Keratinocyte (primary cell): Measurements from ENCODE around the gene DDAH1. TPM values are rescaled to one million over a fixed set of nuclear protein-coding genes. Genes with fewer than 3 reads are reported as not detected.

ENCODE experiments used
- DNase-seq: peaks from one replicate; pipeline ENCODE4 v3.0.0-alpha.2; 2011; ENCODE audit warnings: low read depth, missing footprints, low spot score
- FAIRE-seq: peaks from 2 replicates; lab custom pipeline; 2011; peaks lifted over from hg19 to GRCh38; lab: Jason Lieb, UNC
- H2AFZ ChIP-seq: 2 replicates; pipeline ENCODE4 v1.6.0; 2012; ENCODE audit warnings: low read length, control low read depth, inconsistent platforms; ENCODE audit not compliant: control insufficient read depth
- H3K27ac ChIP-seq: 2 replicates; pipeline ENCODE4 v1.5.1; 2011; ENCODE audit warnings: low read length; ENCODE audit not compliant: control insufficient read depth, insufficient read depth
- H3K27me3 ChIP-seq: 3 replicates; pipeline ENCODE4 v1.6.0; 2011; ENCODE audit warnings: low read length; ENCODE audit not compliant: control insufficient read depth, insufficient read depth; ENCODE audit errors: extremely low read depth
- H3K36me3 ChIP-seq, 2 experiments: 2 replicates in 1 of 2; 3 replicates in 1 of 2; pipeline ENCODE4 v1.5.1; 2011; ENCODE audit warnings: low read length in 2 of 2, mild to moderate bottlenecking in 1 of 2; ENCODE audit not compliant: control insufficient read depth in 2 of 2, insufficient read depth in 2 of 2; ENCODE audit errors: extremely low read depth in 1 of 2
- H3K4me1 ChIP-seq: 3 replicates; pipeline ENCODE4 v1.5.1; 2011; ENCODE audit warnings: low read length; ENCODE audit not compliant: control insufficient read depth, insufficient read depth; ENCODE audit errors: extremely low read depth
- H3K4me2 ChIP-seq: 3 replicates; pipeline ENCODE4 v1.6.0; 2011; ENCODE audit warnings: low read depth, low read length; ENCODE audit not compliant: control insufficient read depth, insufficient read depth; ENCODE audit errors: extremely low read depth
- H3K4me3 ChIP-seq, 3 experiments: fragments of 200-600 bp in 1 of 3; sonication (generic) in 1 of 3; 2 replicates in 2 of 3; 3 replicates in 1 of 3; pipeline ENCODE4 v1.5.1; 2011 to 2016; ENCODE audit warnings: low read length in 3 of 3, mild to moderate bottlenecking in 3 of 3, control low read depth in 2 of 3, inconsistent platforms in 1 of 3, low read depth in 1 of 3, mixed read lengths in 1 of 3, mixed run types in 1 of 3, moderate library complexity in 1 of 3; ENCODE audit not compliant: control insufficient read depth in 2 of 3, insufficient read depth in 2 of 3; ENCODE audit errors: extremely low read depth in 1 of 3
- H3K79me2 ChIP-seq: 2 replicates; pipeline ENCODE4 v1.6.0; 2012; ENCODE audit warnings: low read length; ENCODE audit not compliant: control insufficient read depth, insufficient read depth
- H3K9ac ChIP-seq: 3 replicates; pipeline ENCODE4 v1.6.0; 2011; ENCODE audit warnings: low read length; ENCODE audit not compliant: control insufficient read depth, insufficient read depth; ENCODE audit errors: extremely low read depth
- H3K9me1 ChIP-seq: 3 replicates; pipeline ENCODE4 v1.6.0; 2011; ENCODE audit warnings: low read length; ENCODE audit not compliant: control insufficient read depth, insufficient read depth; ENCODE audit errors: extremely low read depth
- H3K9me3 ChIP-seq: 2 replicates; pipeline ENCODE4 v1.5.1; 2012; ENCODE audit warnings: low read depth, low read length; ENCODE audit not compliant: control insufficient read depth
- H4K20me1 ChIP-seq: 3 replicates; pipeline ENCODE4 v1.6.0; 2011; ENCODE audit warnings: low read length; ENCODE audit not compliant: control insufficient read depth, insufficient read depth; ENCODE audit errors: extremely low read depth
- EZH2 ChIP-seq: IDR thresholded peaks from one replicate; pipeline ENCODE4 v1.6.1; 2012; ENCODE audit warnings: inconsistent platforms, mild to moderate bottlenecking, low read length, moderate library complexity
- dilution Hi-C: fragments of 300-500 bp; cut with MboI; formaldehyde crosslinking; loops from one replicate; pipeline ENCODE4 v1.7.0; 2020; ENCODE audit warnings: low sequenced_read_pairs; ENCODE audit not compliant: extremely low pct_ligation_motif_present
- polyA plus RNA-seq, 5 experiments: library from polyadenylated mRNA; depleted of rRNA in 3 of 5; stranded (reverse) in 3 of 5; stranded (forward) in 1 of 5; unstranded in 1 of 5; fragments of >200 nt; gene quantifications; 1 replicate in 1 of 5; 2 replicates in 3 of 5; 3 replicates in 1 of 5; pipeline versions ENCODE4 v1.2.1 to v1.2.3, GENCODE V29; 2011 to 2012; ENCODE audit warnings: missing spikeins in 2 of 5, low read depth in 1 of 5, low replicate concordance in 1 of 5
- TF ChIP-seq, protein P1 (sequence below), 3 experiments: IDR thresholded peaks in 1 of 3; conservative IDR thresholded peaks in 1 of 3; optimal IDR thresholded peaks in 1 of 3; 2 replicates in 2 of 3; 3 replicates in 1 of 3; pipeline versions ENCODE3 to v1.5.1; 2011; ENCODE audit warnings: low read length in 3 of 3, mild to moderate bottlenecking in 3 of 3, moderate library complexity in 2 of 3, control low read depth in 1 of 3, inconsistent platforms in 1 of 3; ENCODE audit not compliant: insufficient read depth in 2 of 3; ENCODE audit errors: extremely low read depth in 1 of 3

DDAH1 gene
- polyA plus RNA-seq, 1 donor (not counting 4 experiments of a cell fraction or from before 2014, with no cell fraction given), result 5.8 TPM

DNA sequence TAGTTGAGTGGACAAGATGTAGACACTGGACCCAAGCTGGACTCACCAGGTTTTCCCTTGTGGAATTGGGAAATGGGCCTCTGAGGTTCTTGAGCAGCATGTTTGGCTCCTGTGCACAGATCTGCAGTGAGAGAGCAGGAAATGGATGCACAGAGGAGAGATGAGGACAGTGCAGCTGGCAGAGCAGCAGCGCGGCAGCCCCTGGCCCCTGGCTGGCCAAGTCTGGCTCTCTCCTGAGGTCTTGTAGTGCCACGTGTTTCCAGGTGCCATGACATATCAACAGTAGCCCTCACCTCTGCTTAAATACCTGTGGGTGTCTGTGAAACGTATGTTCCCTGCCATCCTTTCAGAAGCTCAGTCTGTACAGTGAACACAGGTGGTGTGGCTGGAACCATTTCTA is 169.3 kb downstream of the DDAH1 start:
- Histone ChIP-seq H3K4me1 (peaks cover 65% of the 10 kb centered on the region), H4K20me1 (no peaks in the 10 kb centered on the region), H3K4me3 (no peak overlapping the region), H3K9me3 (no peaks in the 10 kb centered on the region), H3K4me2 (peak overlapping the region; percentile 66), H3K9me1 (peaks cover 2% of the 10 kb centered on the region), H3K36me3 (no peaks in the 10 kb centered on the region), H3K79me2 (no peaks in the 10 kb centered on the region), H2AFZ (no peak overlapping the region), H3K9ac (peak overlapping the region; percentile 48), H3K27ac (peak overlapping the region; percentile 86), H3K27me3 (no peaks in the 10 kb centered on the region)
- dilution Hi-C loops, result no loop called here
- no peak for TF ChIP-seq EZH2
- TF ChIP-seq, protein P1, sequence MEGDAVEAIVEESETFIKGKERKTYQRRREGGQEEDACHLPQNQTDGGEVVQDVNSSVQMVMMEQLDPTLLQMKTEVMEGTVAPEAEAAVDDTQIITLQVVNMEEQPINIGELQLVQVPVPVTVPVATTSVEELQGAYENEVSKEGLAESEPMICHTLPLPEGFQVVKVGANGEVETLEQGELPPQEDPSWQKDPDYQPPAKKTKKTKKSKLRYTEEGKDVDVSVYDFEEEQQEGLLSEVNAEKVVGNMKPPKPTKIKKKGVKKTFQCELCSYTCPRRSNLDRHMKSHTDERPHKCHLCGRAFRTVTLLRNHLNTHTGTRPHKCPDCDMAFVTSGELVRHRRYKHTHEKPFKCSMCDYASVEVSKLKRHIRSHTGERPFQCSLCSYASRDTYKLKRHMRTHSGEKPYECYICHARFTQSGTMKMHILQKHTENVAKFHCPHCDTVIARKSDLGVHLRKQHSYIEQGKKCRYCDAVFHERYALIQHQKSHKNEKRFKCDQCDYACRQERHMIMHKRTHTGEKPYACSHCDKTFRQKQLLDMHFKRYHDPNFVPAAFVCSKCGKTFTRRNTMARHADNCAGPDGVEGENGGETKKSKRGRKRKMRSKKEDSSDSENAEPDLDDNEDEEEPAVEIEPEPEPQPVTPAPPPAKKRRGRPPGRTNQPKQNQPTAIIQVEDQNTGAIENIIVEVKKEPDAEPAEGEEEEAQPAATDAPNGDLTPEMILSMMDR (optimal IDR thresholded peaks at IDR 0.05 in 1 of 3, IDR thresholded peaks at IDR 0.05 in 1 of 3, conservative IDR thresholded peaks at IDR 0.05 in 1 of 3; ENCODE audit: extremely low read depth in 1 of 3, insufficient read depth in 2 of 3, low read length in 3 of 3), result no peak
- DNase-seq, result no peak
- peak; percentile 20 for FAIRE-seq

DNA sequence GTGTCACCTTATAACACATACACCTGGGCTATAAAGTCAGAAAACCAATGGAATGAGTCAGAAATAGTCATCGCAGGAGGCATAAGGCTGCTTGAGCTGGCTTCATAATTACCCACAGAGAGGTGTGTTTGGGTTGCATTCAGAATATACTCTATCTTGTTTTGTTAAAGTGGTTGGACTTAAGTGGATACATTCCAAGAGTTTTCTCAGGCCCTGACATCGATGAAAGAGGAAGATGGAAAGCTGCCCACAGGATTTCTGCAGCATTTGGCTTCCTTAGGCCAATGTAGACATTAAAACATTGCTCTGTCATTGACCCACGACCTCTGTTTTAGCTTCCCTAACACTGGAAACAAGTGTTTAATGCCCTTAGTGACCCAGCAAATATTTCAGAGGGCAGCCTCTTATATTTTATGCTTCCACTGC is 169.9 kb downstream of the DDAH1 start:
- H3K27me3 ChIP-seq, result no peaks in the 10 kb centered on the region
- dilution Hi-C loops, result no loop called here
- TF ChIP-seq EZH2, result no peak
- TF ChIP-seq, protein P1 (optimal IDR thresholded peaks at IDR 0.05 in 1 of 3, IDR thresholded peaks at IDR 0.05 in 1 of 3, conservative IDR thresholded peaks at IDR 0.05 in 1 of 3; ENCODE audit: extremely low read depth in 1 of 3, insufficient read depth in 2 of 3, low read length in 3 of 3), result no peak
- peaks cover 2% of the 10 kb centered on the region for H3K9me1 ChIP-seq
- no peaks in the 10 kb centered on the region for H3K79me2 ChIP-seq
- H2AFZ ChIP-seq, result no peak overlapping the region
- DNase-seq, result peak; percentile 89
- no peak overlapping the region for H3K4me3 ChIP-seq
- H4K20me1 ChIP-seq, result no peaks in the 10 kb centered on the region
- H3K36me3 ChIP-seq, result no peaks in the 10 kb centered on the region
- H3K9me3 ChIP-seq, result no peaks in the 10 kb centered on the region
- H3K9ac ChIP-seq, result peak overlapping the region; percentile 48
- peak overlapping the region; percentile 86 for H3K27ac ChIP-seq
- H3K4me1 ChIP-seq, result peaks cover 71% of the 10 kb centered on the region
- FAIRE-seq, result peak; percentile 90
- H3K4me2 ChIP-seq, result peak overlapping the region; percentile 66
